Spleen (tissue), 11 donors: ENCODE results near the gene TRIM63. TPM values are rescaled to one million over a fixed set of nuclear protein-coding genes. Genes with fewer than 3 reads are reported as not detected.

ENCODE experiments used
- DNase-seq: peaks from one replicate; pipeline ENCODE4 v3.0.0-alpha.2; 2020
- H3K27ac ChIP-seq, 8 donors: fragments of 200-600 bp; sonication (generic) in 7 of 8; 1 replicate in 4 of 8; 2 replicates in 4 of 8; pipeline versions ENCODE4 v1.5.0 to v1.8.0; 2016 to 2021; ENCODE audit warnings: inconsistent platforms in 4 of 8, mild to moderate bottlenecking in 4 of 8, moderate library complexity in 1 of 8
- H3K27me3 ChIP-seq, 7 donors: fragments of 200-600 bp; sonication (generic) in 6 of 7; replicated peaks in 1 of 7; 1 replicate in 4 of 7; 2 replicates in 3 of 7; pipeline versions ENCODE4 v1.5.0 to v1.8.0; 2016 to 2021; ENCODE audit warnings: inconsistent platforms in 3 of 7, mild to moderate bottlenecking in 1 of 7
- H3K36me3 ChIP-seq, 6 donors: fragments of 200-600 bp; sonication (generic) in 5 of 6; 1 replicate in 4 of 6; 2 replicates in 2 of 6; pipeline versions ENCODE4 v1.5.0 to v1.8.0; 2016 to 2021; ENCODE audit warnings: inconsistent platforms in 2 of 6
- H3K4me1 ChIP-seq, 6 donors: fragments of 200-600 bp; sonication (generic) in 5 of 6; 1 replicate in 3 of 6; 2 replicates in 3 of 6; pipeline versions ENCODE4 v1.5.0 to v1.8.0; 2016 to 2021; ENCODE audit warnings: inconsistent platforms in 3 of 6
- H3K4me3 ChIP-seq, 8 donors: fragments of 200-600 bp; sonication (generic) in 7 of 8; 1 replicate in 4 of 8; 2 replicates in 4 of 8; pipeline versions ENCODE4 v1.5.0 to v1.8.0; 2016 to 2021; ENCODE audit warnings: inconsistent platforms in 4 of 8, mild to moderate bottlenecking in 4 of 8, moderate library complexity in 2 of 8
- H3K9me3 ChIP-seq, 8 donors: fragments of 200-600 bp; sonication (generic) in 7 of 8; 1 replicate in 4 of 8; 2 replicates in 4 of 8; pipeline versions ENCODE4 v1.5.0 to v1.8.0; 2016 to 2021; ENCODE audit warnings: inconsistent platforms in 4 of 8
- CTCF ChIP-seq, 11 experiments: fragments of 200-600 bp in 7 of 11; fragments of 450-650 bp in 4 of 11; sonication (generic) in 4 of 11; IDR thresholded peaks in 8 of 11; conservative IDR thresholded peaks in 3 of 11; 1 replicate in 7 of 11; 2 replicates in 4 of 11; pipeline versions ENCODE4 v1.4.0 to v1.8.0; 2016 to 2021; ENCODE audit warnings: antibody characterized with exemption in 11 of 11, inconsistent platforms in 4 of 11, mild to moderate bottlenecking in 1 of 11
- POLR2A ChIP-seq, 3 donors: fragments of 450-650 bp; IDR thresholded peaks; one replicate each; pipeline ENCODE4 v1.5.1; 2017; ENCODE audit warnings: antibody characterized with exemption in 3 of 3, mild to moderate bottlenecking in 1 of 3
- POLR2AphosphoS5 ChIP-seq, 3 donors: sonication (generic); formaldehyde crosslinking; IDR thresholded peaks; one replicate each; pipeline ENCODE4 v1.5.1; 2017; ENCODE audit warnings: antibody characterized with exemption in 3 of 3
- whole genome bisulfite sequencing, 5 donors: extraction: QIAGEN DNeasy Blood & Tissue Kit in 3 of 5; methylation state at CpG; one replicate each; pipeline versions ENCODE4 v1.1.5 to v1.1.7; 2013 to 2018; 5-methylcytosine and 5-hydroxymethylcytosine counted together
- intact Hi-C: fragments of 100-400 bp; cut with DNase I; formaldehyde crosslinking; loops from one replicate; pipeline ENCODE4 v1.15.0; 2023; ENCODE audit warnings: low total_unique reads
- polyA plus RNA-seq, 3 donors: library from polyadenylated mRNA; stranded (reverse); fragments of 200-250 nt; gene quantifications; one replicate each; pipeline ENCODE4 v1.2.1, GENCODE V29; 2013
- total RNA-seq, 7 donors: library from RNA; depleted of rRNA in 3 of 7; stranded (reverse); fragments of >200 nt in 3 of 7; fragmentation: NEBNext Ultra II Directional in 4 of 7; extraction: Animal tissue kit (Norgen Biotek cat#: 25700) in 4 of 7; gene quantifications; one replicate each; pipeline versions ENCODE4 v1.1.0 to v1.2.1, GENCODE V29; 2016 to 2021
- donor health status: healthy with polysubstance abuse.
- donor health status: DM: no; HTN: no; CAD: no; lungs with moderate emphysema.
- donor health status: DM: no; HTN: no; CAD: no.
- donor health status: Bipolar disorder and iron deficiency.
- donor health status: healthy.
- donor health status: DM: no; HTN: no; CAD: no.
- donor health status: DM: yes; HTN: yes; CAD: no.

Gene TRIM63
- total and polyA plus RNA-seq, 10 donors = 0.13 to 0.61 (median 0.30) TPM; not detected in 5

GRCh38 chr1:26038904-26039303 lies 28.5 kb downstream of the TRIM63 start:
- no peaks in the 10 kb centered on the region for H3K9me3 ChIP-seq
- H3K36me3 ChIP-seq = no peaks in the 10 kb centered on the region
- no peak overlapping the region for H3K27ac ChIP-seq
- peaks cover 6 to 22% (median 15%) of the 10 kb centered on the region in 6 donors for H3K4me1 ChIP-seq
- no peak for TF ChIP-seq POLR2AphosphoS5 (IDR thresholded peaks at IDR 0.05)
- no peak for TF ChIP-seq POLR2A (IDR thresholded peaks at IDR 0.05)
- TF ChIP-seq CTCF (IDR thresholded peaks at IDR 0.05 in 8 of 11, conservative IDR thresholded peaks at IDR 0.05 in 3 of 11) = no peak
- intact Hi-C loops = loop anchor here (10.0 kb wide), 1 partner anchor 106 kb away; no protein-coding TSS in a partner anchor
- DNase-seq = no peak
- no peak overlapping the region for H3K4me3 ChIP-seq
- WGBS, 5 donors = 63 to 89% (median 68%) methylated on average over 5 to 6 of the region's 6 CpGs
- peaks cover 0 to 50% (median 7%) of the 10 kb centered on the region in 7 donors for H3K27me3 ChIP-seq

- no peaks in the 10 kb centered on the region for H3K36me3 ChIP-seq
- no peak overlapping the region for H3K27ac ChIP-seq
- no peak for DNase-seq
- H3K9me3 ChIP-seq = no peaks in the 10 kb centered on the region
- peaks cover 6 to 22% (median 15%) of the 10 kb centered on the region in 6 donors for H3K4me1 ChIP-seq
- intact Hi-C loops = loop anchor here (10.0 kb wide), 1 partner anchor 106 kb away; no protein-coding TSS in a partner anchor
- TF ChIP-seq CTCF (IDR thresholded peaks at IDR 0.05 in 8 of 11, conservative IDR thresholded peaks at IDR 0.05 in 3 of 11) (no peak), POLR2AphosphoS5 (IDR thresholded peaks at IDR 0.05) (no peak), POLR2A (IDR thresholded peaks at IDR 0.05) (no peak)
- H3K4me3 ChIP-seq = no peak overlapping the region
- WGBS, 5 donors = 85 to 89% (median 88%) methylated on average over 6 of the region's 6 CpGs; no CpG with 5 or more reads in 1 of the 5 donors
- peaks cover 0 to 50% (median 7%) of the 10 kb centered on the region in 7 donors for H3K27me3 ChIP-seq
Observed at GRCh38 chr1:26038477-26038876, 29.0 kb downstream of the TRIM63 start.

GRCh38 chr1:26037904-26038303 lies 29.5 kb downstream of the TRIM63 start:
- WGBS, 5 donors = 76 to 90% (median 80%) methylated on average over 4 to 6 of the region's 6 CpGs
- Histone ChIP-seq H3K27me3 (peaks cover 0 to 48% (median 7%) of the 10 kb centered on the region in 7 donors), H3K9me3 (no peaks in the 10 kb centered on the region), H3K36me3 (no peaks in the 10 kb centered on the region), H3K4me3 (no peak overlapping the region), H3K27ac (no peak overlapping the region), H3K4me1 (peaks cover 6 to 22% (median 15%) of the 10 kb centered on the region in 6 donors)
- intact Hi-C loops = loop anchor here (10.0 kb wide), 1 partner anchor 107 kb away; no protein-coding TSS in a partner anchor
- TF ChIP-seq POLR2AphosphoS5 (IDR thresholded peaks at IDR 0.05) (no peak), CTCF (IDR thresholded peaks at IDR 0.05 in 8 of 11, conservative IDR thresholded peaks at IDR 0.05 in 3 of 11) (no peak), POLR2A (IDR thresholded peaks at IDR 0.05) (no peak)
- DNase-seq = no peak

GRCh38 chr1:26036756-26037281 lies 30.6 kb downstream of the TRIM63 start:
- peaks cover 6 to 22% (median 15%) of the 10 kb centered on the region in 6 donors for H3K4me1 ChIP-seq
- H3K9me3 ChIP-seq = no peaks in the 10 kb centered on the region
- H3K27me3 ChIP-seq = peaks cover 0 to 37% (median 4%) of the 10 kb centered on the region in 7 donors
- no peak for DNase-seq
- intact Hi-C loops = loop anchor here (10.0 kb wide), 1 partner anchor 108 kb away; no protein-coding TSS in a partner anchor
- TF ChIP-seq POLR2AphosphoS5 (IDR thresholded peaks at IDR 0.05) (no peak), CTCF (IDR thresholded peaks at IDR 0.05 in 8 of 11, conservative IDR thresholded peaks at IDR 0.05 in 3 of 11) (no peak), POLR2A (IDR thresholded peaks at IDR 0.05) (no peak)
- 58 to 83% (median 76%) methylated on average over 10 to 11 of the region's 11 CpGs for WGBS, 5 donors
- H3K27ac ChIP-seq = peak overlapping the region in 1 of 8 donors; percentile 89
- no peak overlapping the region for H3K4me3 ChIP-seq
- H3K36me3 ChIP-seq = no peaks in the 10 kb centered on the region
